Peyer's patch (tissue), 4 donors: ENCODE measurements around the gene CTCF. TPM values are rescaled to one million over a fixed set of nuclear protein-coding genes. Genes with fewer than 3 reads are reported as not detected.
A peak's percentile ranks its signal among the peaks of the same experiment; 100 is the strongest.

ENCODE experiments used
- DNase-seq, 3 donors: peaks; one replicate each; pipeline ENCODE4 v3.0.0-alpha.2; 2017 to 2019
- H3K27ac ChIP-seq, 4 donors: fragments of 200-600 bp; sonication (generic); one replicate each; pipeline ENCODE4 v1.5.1; 2016 to 2019
- H3K27me3 ChIP-seq, 2 donors: fragments of 200-600 bp; sonication (generic); one replicate each; pipeline ENCODE4 v1.5.1; 2019
- H3K36me3 ChIP-seq, 3 donors: fragments of 200-600 bp; sonication (generic); one replicate each; pipeline ENCODE4 v1.5.1; 2016 to 2019
- H3K4me1 ChIP-seq, 4 donors: fragments of 200-600 bp; sonication (generic); one replicate each; pipeline ENCODE4 v1.5.1; 2016 to 2019
- H3K4me3 ChIP-seq, 4 donors: fragments of 200-600 bp; sonication (generic); 1 replicate in 3 of 4; 2 replicates in 1 of 4; pipeline ENCODE4 v1.5.1; 2016 to 2019; ENCODE audit warnings: mild to moderate bottlenecking in 1 of 4
- H3K9me3 ChIP-seq, 4 donors: fragments of 200-600 bp; sonication (generic); one replicate each; pipeline ENCODE4 v1.5.1; 2016 to 2019; ENCODE audit warnings: mild to moderate bottlenecking in 1 of 4
- CTCF ChIP-seq, 6 experiments: fragments of 450-650 bp in 4 of 6; fragments of 200-600 bp in 2 of 6; sonication (generic) in 1 of 6; IDR thresholded peaks; one replicate each; pipeline ENCODE4 v1.5.1; 2017 to 2019; ENCODE audit warnings: antibody characterized with exemption in 6 of 6, mild to moderate bottlenecking in 3 of 6, moderate library complexity in 1 of 6
- POLR2A ChIP-seq, 2 donors: fragments of 450-650 bp; IDR thresholded peaks; one replicate each; pipeline ENCODE4 v1.5.1; 2017; ENCODE audit warnings: antibody characterized with exemption in 2 of 2, mild to moderate bottlenecking in 2 of 2, moderate library complexity in 2 of 2
- total RNA-seq, 4 donors: library from RNA; depleted of rRNA; stranded (reverse); fragments of >200 nt; gene quantifications; one replicate each; pipeline ENCODE4 v1.1.0, GENCODE V29; 2016

The CTCF gene
- total RNA-seq, 4 donors from 2014 or later = 35.3 to 59.4 (median 42.7) TPM

- peak overlapping the region; percentile 73 to 93 (median 82) for H3K4me3 ChIP-seq
- peaks cover 0 to 9% (median 0%) of the 10 kb centered on the region in 3 donors for H3K36me3 ChIP-seq
- peaks cover 0 to 30% (median 15%) of the 10 kb centered on the region in 4 donors for H3K4me1 ChIP-seq
- no peak for DNase-seq
- H3K9me3 ChIP-seq = no peaks in the 10 kb centered on the region
- H3K27ac ChIP-seq = peak overlapping the region; percentile 91 to 99 (median 97)
- no peaks in the 10 kb centered on the region for H3K27me3 ChIP-seq
- TF ChIP-seq POLR2A (IDR thresholded peaks at IDR 0.05) (no peak), CTCF (IDR thresholded peaks at IDR 0.05) (no peak)
Observed at GRCh38 chr16:67661101-67661761, 98.9 kb downstream of the CTCF start.

- H3K27ac ChIP-seq = no peak overlapping the region
- H3K27me3 ChIP-seq = no peaks in the 10 kb centered on the region
- no peak for TF ChIP-seq POLR2A (IDR thresholded peaks at IDR 0.05)
- no peak for TF ChIP-seq CTCF (IDR thresholded peaks at IDR 0.05)
- H3K9me3 ChIP-seq = no peaks in the 10 kb centered on the region
- H3K4me1 ChIP-seq = peaks cover 0 to 35% (median 17%) of the 10 kb centered on the region in 4 donors
- no peak overlapping the region for H3K4me3 ChIP-seq
- H3K36me3 ChIP-seq = peaks cover 0 to 9% (median 0%) of the 10 kb centered on the region in 3 donors
- no peak for DNase-seq
Observed at GRCh38 chr16:67661886-67662652, 99.7 kb downstream of the CTCF start.

- Histone ChIP-seq H3K36me3 (peaks cover 0 to 6% (median 0%) of the 10 kb centered on the region in 3 donors), H3K9me3 (no peaks in the 10 kb centered on the region), H3K4me3 (no peak overlapping the region), H3K4me1 (peaks cover 2 to 40% (median 22%) of the 10 kb centered on the region in 4 donors), H3K27me3 (no peaks in the 10 kb centered on the region), H3K27ac (no peak overlapping the region)
- no peak for TF ChIP-seq CTCF (IDR thresholded peaks at IDR 0.05)
- DNase-seq = no peak
Observed at GRCh38 chr16:67662653-67663010, 100.3 kb downstream of the CTCF start.

- H3K4me1 ChIP-seq = peaks cover 3 to 47% (median 29%) of the 10 kb centered on the region in 4 donors
- H3K4me3 ChIP-seq = no peak overlapping the region
- H3K27ac ChIP-seq = no peak overlapping the region
Observed at GRCh38 chr16:67663151-67663876, 101.0 kb downstream of the CTCF start.

More at GRCh38 chr16:67663151-67663876, 101.0 kb downstream of the CTCF start:
- no peak for DNase-seq
- peak in 1 of 6 experiments; percentile 9 for TF ChIP-seq CTCF (IDR thresholded peaks at IDR 0.05)
- no peak for TF ChIP-seq POLR2A (IDR thresholded peaks at IDR 0.05)
- Histone ChIP-seq H3K36me3 (peaks cover 0 to 6% (median 0%) of the 10 kb centered on the region in 3 donors), H3K27me3 (no peaks in the 10 kb centered on the region), H3K9me3 (no peaks in the 10 kb centered on the region)
